WERI-Rb-1 (cell line): ENCODE data around the gene FAT1.

Source experiments
- DNase-seq: peaks from one replicate; pipeline ENCODE4 v3.0.0-alpha.2; 2020
- H3K27ac ChIP-seq: fragments of 250-450 bp; sonication (Bioruptor Pico); 2 replicates; pipeline ENCODE4 v1.5.1; 2020; ENCODE audit warnings: mild to moderate bottlenecking, moderate library complexity
- H3K27me3 ChIP-seq: fragments of 250-450 bp; sonication (Bioruptor Pico); 2 replicates; pipeline ENCODE4 v1.5.1; 2021; ENCODE audit warnings: mild to moderate bottlenecking, low read depth, moderate library complexity; ENCODE audit not compliant: insufficient read depth, severe bottlenecking
- H3K36me3 ChIP-seq: fragments of 250-450 bp; sonication (Bioruptor Pico); 2 replicates; pipeline ENCODE4 v1.5.1; 2020; ENCODE audit warnings: mild to moderate bottlenecking, moderate library complexity
- H3K4me3 ChIP-seq: 2 replicates; pipeline ENCODE4 v1.5.1; 2011; ENCODE audit warnings: low read depth, mild to moderate bottlenecking, control low read depth, low read length
- H3K9me3 ChIP-seq: fragments of 250-450 bp; sonication (Bioruptor Pico); 2 replicates; pipeline ENCODE4 v1.5.1; 2021; ENCODE audit warnings: mild to moderate bottlenecking, moderate library complexity; ENCODE audit not compliant: severe bottlenecking
- TF ChIP-seq, protein P1 (sequence below): IDR thresholded peaks from 2 replicates; pipeline ENCODE4 v1.5.1; 2011; ENCODE audit warnings: low read depth, mild to moderate bottlenecking, control low read depth, inconsistent platforms, low read length

The FAT1 gene

DNA sequence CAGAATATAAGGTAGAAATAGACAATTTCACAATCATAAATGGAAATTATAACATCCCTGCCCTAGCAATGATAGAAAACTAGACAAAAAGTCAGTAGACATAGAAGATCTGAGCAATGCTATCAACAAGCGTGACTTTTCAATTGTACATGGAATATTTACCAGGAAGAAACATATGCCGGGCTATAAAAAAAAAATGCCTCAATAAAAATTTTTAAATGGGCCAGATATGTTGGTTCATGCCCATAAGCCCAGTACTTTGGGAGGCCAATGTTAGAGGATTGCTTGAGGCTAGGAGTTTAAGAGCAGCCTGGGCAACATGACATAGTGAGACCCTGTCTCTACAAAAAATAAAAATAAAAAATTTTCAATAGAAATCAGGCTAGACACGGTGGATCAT is 163.0 kb downstream of the FAT1 start:
- TF ChIP-seq, protein P1, sequence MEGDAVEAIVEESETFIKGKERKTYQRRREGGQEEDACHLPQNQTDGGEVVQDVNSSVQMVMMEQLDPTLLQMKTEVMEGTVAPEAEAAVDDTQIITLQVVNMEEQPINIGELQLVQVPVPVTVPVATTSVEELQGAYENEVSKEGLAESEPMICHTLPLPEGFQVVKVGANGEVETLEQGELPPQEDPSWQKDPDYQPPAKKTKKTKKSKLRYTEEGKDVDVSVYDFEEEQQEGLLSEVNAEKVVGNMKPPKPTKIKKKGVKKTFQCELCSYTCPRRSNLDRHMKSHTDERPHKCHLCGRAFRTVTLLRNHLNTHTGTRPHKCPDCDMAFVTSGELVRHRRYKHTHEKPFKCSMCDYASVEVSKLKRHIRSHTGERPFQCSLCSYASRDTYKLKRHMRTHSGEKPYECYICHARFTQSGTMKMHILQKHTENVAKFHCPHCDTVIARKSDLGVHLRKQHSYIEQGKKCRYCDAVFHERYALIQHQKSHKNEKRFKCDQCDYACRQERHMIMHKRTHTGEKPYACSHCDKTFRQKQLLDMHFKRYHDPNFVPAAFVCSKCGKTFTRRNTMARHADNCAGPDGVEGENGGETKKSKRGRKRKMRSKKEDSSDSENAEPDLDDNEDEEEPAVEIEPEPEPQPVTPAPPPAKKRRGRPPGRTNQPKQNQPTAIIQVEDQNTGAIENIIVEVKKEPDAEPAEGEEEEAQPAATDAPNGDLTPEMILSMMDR = no peak
- peaks cover 96% of the 10 kb centered on the region for H3K27me3 ChIP-seq
- no peak for DNase-seq
- H3K9me3 ChIP-seq = peaks cover 11% of the 10 kb centered on the region
- H3K4me3 ChIP-seq = no peak overlapping the region
- H3K36me3 ChIP-seq = no peaks in the 10 kb centered on the region
- H3K27ac ChIP-seq = no peak overlapping the region

DNA sequence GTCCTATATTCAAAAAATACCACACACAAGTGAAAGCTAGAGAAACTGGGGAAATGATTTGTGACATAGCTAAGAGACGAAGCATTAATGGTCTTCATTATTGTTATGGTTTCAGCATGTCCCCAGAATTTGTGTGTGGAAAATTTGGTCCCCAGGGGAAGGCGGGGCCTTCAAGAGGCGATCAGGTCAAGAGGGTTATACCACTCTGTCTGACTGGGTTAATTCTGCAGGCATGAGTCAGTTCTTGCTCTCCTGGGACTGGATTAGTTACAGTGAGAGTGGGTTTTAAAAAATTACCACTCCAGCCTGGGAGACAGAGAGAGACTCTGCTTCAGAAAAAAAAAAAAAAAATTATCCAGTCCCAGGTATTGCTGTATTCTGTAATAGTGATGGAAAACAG is 166.2 kb downstream of the FAT1 start:
- DNase-seq = no peak
- no peaks in the 10 kb centered on the region for H3K36me3 ChIP-seq
- H3K27ac ChIP-seq = no peak overlapping the region
- H3K27me3 ChIP-seq = peaks cover 93% of the 10 kb centered on the region
- peaks cover 17% of the 10 kb centered on the region for H3K9me3 ChIP-seq
- no peak overlapping the region for H3K4me3 ChIP-seq
- TF ChIP-seq, protein P1 = no peak

DNA sequence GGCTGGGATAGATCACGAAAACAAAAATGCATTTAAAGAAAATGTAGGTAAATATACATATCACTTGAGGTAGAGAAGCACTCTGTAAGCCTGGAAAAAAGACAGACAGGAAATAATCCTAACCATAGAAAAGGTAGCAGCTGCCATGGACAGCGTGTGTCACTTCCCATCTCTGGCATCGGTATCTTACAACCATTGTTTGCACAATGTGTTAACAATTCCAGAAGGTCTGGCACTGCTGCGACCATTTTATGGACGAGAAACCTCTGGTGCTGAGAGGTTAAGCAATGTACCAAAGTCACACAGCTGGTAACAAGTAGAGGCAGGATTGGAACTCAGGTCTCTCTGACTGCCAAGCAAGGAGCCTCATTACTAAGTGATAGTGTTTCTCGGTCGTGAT is 166.6 kb downstream of the FAT1 start:
- H3K4me3 ChIP-seq = no peak overlapping the region
- H3K9me3 ChIP-seq = peaks cover 17% of the 10 kb centered on the region
- DNase-seq = no peak
- no peaks in the 10 kb centered on the region for H3K36me3 ChIP-seq
- H3K27ac ChIP-seq = no peak overlapping the region
- H3K27me3 ChIP-seq = peaks cover 95% of the 10 kb centered on the region
- TF ChIP-seq, protein P1 = no peak

DNA sequence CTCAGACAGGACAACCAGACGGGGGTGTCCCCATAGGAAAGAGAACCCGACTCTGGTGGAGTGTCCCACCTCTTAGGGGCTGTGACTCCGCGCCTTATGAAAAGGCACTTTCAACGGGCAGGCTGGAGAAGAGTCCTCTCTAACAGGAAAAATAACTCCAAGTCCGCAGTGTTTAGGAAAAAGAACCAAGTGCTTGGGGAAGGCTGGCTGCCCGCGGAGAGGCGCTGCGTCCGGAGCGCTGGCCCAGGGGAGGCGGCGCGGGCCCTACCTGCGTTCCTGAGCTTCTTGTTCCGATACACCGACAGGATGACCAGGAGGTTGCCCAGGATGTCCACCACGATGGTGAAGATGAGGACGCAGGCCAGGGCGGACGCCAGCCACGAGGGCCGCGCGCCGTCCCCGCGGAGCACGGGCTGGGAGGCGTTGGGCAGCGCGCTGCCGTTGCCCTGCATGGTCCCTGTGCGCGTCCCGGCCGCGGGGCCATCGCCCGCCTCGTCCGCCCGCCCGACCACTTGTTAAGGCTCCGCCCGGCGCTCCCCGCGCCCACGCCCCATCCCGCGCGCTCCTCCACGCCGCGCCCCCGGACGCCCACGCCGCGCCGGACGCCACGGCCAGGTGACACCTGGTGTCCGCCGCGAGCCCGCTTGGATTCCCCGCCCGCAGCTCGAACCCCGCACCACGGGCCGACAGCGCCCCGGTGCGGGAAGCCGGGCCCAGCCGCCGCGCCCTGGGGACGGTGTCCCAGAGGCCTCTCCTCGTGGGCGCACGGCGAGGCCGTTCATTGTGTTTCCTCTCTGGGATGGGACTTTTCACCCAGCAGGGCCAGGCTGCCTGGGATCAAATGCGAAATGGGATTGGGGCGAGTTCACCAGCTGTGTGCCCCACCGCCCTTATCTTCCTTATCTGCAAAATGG is 168.5 kb downstream of the FAT1 start, which contains the start of gene MTNR1A:
Gene MTNR1A, minus strand, starts transcription at position 654 of the 914 bp plus-strand sequence. Its CDS starts 202 bp downstream, at position 452.
- Histone ChIP-seq H3K9me3 (peaks cover 17% of the 10 kb centered on the region), H3K27ac (no peak within 1 kb of the TSS), H3K36me3 (no peaks in the 10 kb centered on the region), H3K4me3 (no peak within 1 kb of the TSS), H3K27me3 (peaks cover 95% of the 10 kb centered on the region)
- TF ChIP-seq, protein P1 = no peak
- no peak for DNase-seq

DNA sequence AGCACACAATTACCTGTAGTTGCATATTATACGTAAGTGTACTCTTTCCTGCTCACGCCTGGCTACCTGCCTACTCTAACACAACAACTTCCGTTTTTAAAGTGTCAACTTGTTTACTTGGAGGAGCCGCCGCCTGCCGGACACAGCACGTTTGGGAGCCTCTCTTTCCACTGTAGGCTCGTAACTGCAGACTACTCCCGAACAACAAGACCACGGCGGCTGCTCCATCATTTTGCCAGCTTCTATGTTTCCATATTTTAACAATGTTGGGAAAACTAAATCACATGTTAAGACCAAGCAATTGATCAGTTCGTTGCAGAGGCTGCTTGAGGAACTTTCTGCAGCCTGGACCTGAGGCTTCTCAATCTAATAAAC is 169.1 kb downstream of the FAT1 start:
- no peak overlapping the region for H3K27ac ChIP-seq
- peaks cover 14% of the 10 kb centered on the region for H3K9me3 ChIP-seq
- no peaks in the 10 kb centered on the region for H3K36me3 ChIP-seq
- no peak overlapping the region for H3K4me3 ChIP-seq
- no peak for DNase-seq
- H3K27me3 ChIP-seq = peaks cover 95% of the 10 kb centered on the region
- TF ChIP-seq, protein P1 = no peak
